ENCODE data around the gene SLC39A11. TPM values are rescaled to one million over a fixed set of nuclear protein-coding genes. Genes with fewer than 3 reads are reported as not detected.
"Not testable (repeated sequence)": the region's sequence is repeated elsewhere in the genome, so short reads cannot be mapped to it uniquely, and the experiment has no call there.

Gene SLC39A11
- total RNA-seq, 1 experiment from 2014 or later, result 57.1 TPM

- no peaks in the 10 kb centered on the region for H3K9me2 ChIP-seq (ENCODE audit: insufficient read depth)
- no peaks in the 10 kb centered on the region for H3K36me3 ChIP-seq (ENCODE audit: low read depth)
- H4K20me1 ChIP-seq (ENCODE audit: insufficient read depth), result no peaks in the 10 kb centered on the region; the same call in 1 of the 2 replicates
- BruUV-seq (replicated peaks), result no TSS peak
- TF ChIP-seq, protein P1, sequence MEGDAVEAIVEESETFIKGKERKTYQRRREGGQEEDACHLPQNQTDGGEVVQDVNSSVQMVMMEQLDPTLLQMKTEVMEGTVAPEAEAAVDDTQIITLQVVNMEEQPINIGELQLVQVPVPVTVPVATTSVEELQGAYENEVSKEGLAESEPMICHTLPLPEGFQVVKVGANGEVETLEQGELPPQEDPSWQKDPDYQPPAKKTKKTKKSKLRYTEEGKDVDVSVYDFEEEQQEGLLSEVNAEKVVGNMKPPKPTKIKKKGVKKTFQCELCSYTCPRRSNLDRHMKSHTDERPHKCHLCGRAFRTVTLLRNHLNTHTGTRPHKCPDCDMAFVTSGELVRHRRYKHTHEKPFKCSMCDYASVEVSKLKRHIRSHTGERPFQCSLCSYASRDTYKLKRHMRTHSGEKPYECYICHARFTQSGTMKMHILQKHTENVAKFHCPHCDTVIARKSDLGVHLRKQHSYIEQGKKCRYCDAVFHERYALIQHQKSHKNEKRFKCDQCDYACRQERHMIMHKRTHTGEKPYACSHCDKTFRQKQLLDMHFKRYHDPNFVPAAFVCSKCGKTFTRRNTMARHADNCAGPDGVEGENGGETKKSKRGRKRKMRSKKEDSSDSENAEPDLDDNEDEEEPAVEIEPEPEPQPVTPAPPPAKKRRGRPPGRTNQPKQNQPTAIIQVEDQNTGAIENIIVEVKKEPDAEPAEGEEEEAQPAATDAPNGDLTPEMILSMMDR (conservative IDR thresholded peaks at IDR 0.05), result no peak
- no peak for TF ChIP-seq EZH2 (IDR thresholded peaks at IDR 0.05; ENCODE audit: low read depth)
- ChIA-PET POLR2A (ENCODE audit: unreplicated experiment) (no interaction called here), CTCF (no interaction called here)
- H3K4me1 ChIP-seq (replicated peaks; ENCODE audit: insufficient read depth), result peaks cover 9% of the 10 kb centered on the region; the same call in 1 of the 2 replicates
- no peak for DNase-seq
- no peak overlapping the region for H2AFZ ChIP-seq
- no peaks in the 10 kb centered on the region for H3K9me3 ChIP-seq (ENCODE audit: insufficient read depth, low read depth)
- H3K27ac ChIP-seq, result no peak overlapping the region
- H3F3A ChIP-seq (ENCODE audit: insufficient read depth, low read depth), result no peaks in the 10 kb centered on the region
- H3K79me2 ChIP-seq (ENCODE audit: low read depth), result no peaks in the 10 kb centered on the region
- H3K4me3 ChIP-seq, result no peak overlapping the region
- H3K4me2 ChIP-seq, result no peak overlapping the region
- no peaks in the 10 kb centered on the region for H3K27me3 ChIP-seq (ENCODE audit: insufficient read depth, low read depth)
- intact Hi-C loops (cut with micrococcal nuclease; ENCODE audit: unreplicated experiment), result no loop called here
Measured at GRCh38 chr17:72898725-72899124, 193.8 kb downstream of the SLC39A11 start.

GRCh38 chr17:72896288-72896687 lies 196.2 kb downstream of the SLC39A11 start:
- H3K4me1 ChIP-seq (replicated peaks; ENCODE audit: insufficient read depth); H3K9me2 ChIP-seq (ENCODE audit: insufficient read depth): not testable (repeated sequence)

DNA sequence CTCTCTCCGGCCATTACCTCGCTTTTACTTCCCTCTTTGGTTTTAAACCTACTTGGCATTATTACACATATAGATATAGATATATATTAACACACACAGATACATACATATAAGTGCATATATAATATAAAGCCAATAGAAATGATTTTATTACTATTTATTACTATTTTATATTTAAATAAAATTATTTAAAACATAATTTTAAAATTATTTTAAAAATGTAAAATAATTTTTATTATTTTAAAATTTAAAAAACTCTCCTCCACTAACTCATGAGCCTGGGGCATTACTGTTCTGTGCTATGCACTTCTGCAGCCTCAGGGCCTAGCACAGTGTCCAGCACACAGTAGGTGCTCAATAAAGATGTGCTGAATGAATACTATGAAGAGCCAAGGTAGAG lies 200.9 kb downstream of the SLC39A11 start:
- no TSS peak for BruUV-seq (replicated peaks)
- intact Hi-C loops (cut with micrococcal nuclease; ENCODE audit: unreplicated experiment), result no loop called here
- Histone ChIP-seq H3K27ac (no peak overlapping the region), H4K20me1 (ENCODE audit: insufficient read depth) (no peaks in the 10 kb centered on the region), H3K27me3 (ENCODE audit: insufficient read depth, low read depth) (no peaks in the 10 kb centered on the region), H3K4me1 (replicated peaks; ENCODE audit: insufficient read depth) (peaks cover 9% of the 10 kb centered on the region; the same call in 1 of the 2 replicates), H3K36me3 (ENCODE audit: low read depth) (no peaks in the 10 kb centered on the region), H2AFZ (no peak overlapping the region), H3K9me2 (ENCODE audit: insufficient read depth) (no peaks in the 10 kb centered on the region; the same call in 1 of the 2 replicates), H3K4me2 (no peak overlapping the region), H3K9me3 (ENCODE audit: insufficient read depth, low read depth) (no peaks in the 10 kb centered on the region), H3K4me3 (no peak overlapping the region), H3F3A (ENCODE audit: insufficient read depth, low read depth) (no peaks in the 10 kb centered on the region), H3K79me2 (ENCODE audit: low read depth) (no peaks in the 10 kb centered on the region)
- ChIA-PET POLR2A (ENCODE audit: unreplicated experiment) (no interaction called here), CTCF (no interaction called here)
- TF ChIP-seq EZH2 (IDR thresholded peaks at IDR 0.05; ENCODE audit: low read depth), result no peak
- TF ChIP-seq, protein P1 (conservative IDR thresholded peaks at IDR 0.05), result no peak
- no peak for DNase-seq

More at GRCh38 chr17:72896288-72896687, 196.2 kb downstream of the SLC39A11 start:
- intact Hi-C loops (cut with micrococcal nuclease; ENCODE audit: unreplicated experiment); H4K20me1 ChIP-seq (ENCODE audit: insufficient read depth); H3K4me2 ChIP-seq; H3K9me3 ChIP-seq (ENCODE audit: insufficient read depth, low read depth); H3K79me2 ChIP-seq (ENCODE audit: low read depth); BruUV-seq (replicated peaks); H3F3A ChIP-seq (ENCODE audit: insufficient read depth, low read depth); H3K36me3 ChIP-seq (ENCODE audit: low read depth); CTCF ChIA-PET; H3K27ac ChIP-seq; POLR2A ChIA-PET (ENCODE audit: unreplicated experiment); H3K27me3 ChIP-seq (ENCODE audit: insufficient read depth, low read depth); H2AFZ ChIP-seq; H3K4me3 ChIP-seq: not testable (repeated sequence)
- peak in 1 of 2 experiments; percentile 53 for DNase-seq

GRCh38 chr17:72890711-72891110 lies 201.8 kb downstream of the SLC39A11 start:
- no peaks in the 10 kb centered on the region for H3K36me3 ChIP-seq (ENCODE audit: low read depth)
- BruUV-seq (replicated peaks), result no TSS peak
- no peaks in the 10 kb centered on the region for H3F3A ChIP-seq (ENCODE audit: insufficient read depth, low read depth)
- H3K4me3 ChIP-seq, result no peak overlapping the region
- no peak overlapping the region for H3K4me2 ChIP-seq
- TF ChIP-seq, protein P1 (conservative IDR thresholded peaks at IDR 0.05), result no peak
- TF ChIP-seq EZH2 (IDR thresholded peaks at IDR 0.05; ENCODE audit: low read depth), result no peak
- ChIA-PET CTCF (no interaction called here), POLR2A (ENCODE audit: unreplicated experiment) (no interaction called here)
- H2AFZ ChIP-seq, result no peak overlapping the region
- H4K20me1 ChIP-seq (ENCODE audit: insufficient read depth), result no peaks in the 10 kb centered on the region
- DNase-seq, result no peak
- peaks cover under 1% of the 10 kb centered on the region; the same call in 1 of the 2 replicates for H3K4me1 ChIP-seq (replicated peaks; ENCODE audit: insufficient read depth)
- no peaks in the 10 kb centered on the region; the same call in 1 of the 2 replicates for H3K9me2 ChIP-seq (ENCODE audit: insufficient read depth)
- H3K27me3 ChIP-seq (ENCODE audit: insufficient read depth, low read depth), result no peaks in the 10 kb centered on the region
- no peaks in the 10 kb centered on the region for H3K79me2 ChIP-seq (ENCODE audit: low read depth)
- no peaks in the 10 kb centered on the region for H3K9me3 ChIP-seq (ENCODE audit: insufficient read depth, low read depth)
- H3K27ac ChIP-seq, result no peak overlapping the region
- intact Hi-C loops (cut with micrococcal nuclease; ENCODE audit: unreplicated experiment), result no loop called here

All from PC-9 (cell line).